GM21515 (cell line): ENCODE results near the gene PRUNE2.

ENCODE experiments used
- ATAC-seq: cut with Tn5 transposase; IDR thresholded peaks from one replicate; pipeline ENCODE4 v1.9.1; 2021; ENCODE audit not compliant: unreplicated experiment

Gene PRUNE2

DNA sequence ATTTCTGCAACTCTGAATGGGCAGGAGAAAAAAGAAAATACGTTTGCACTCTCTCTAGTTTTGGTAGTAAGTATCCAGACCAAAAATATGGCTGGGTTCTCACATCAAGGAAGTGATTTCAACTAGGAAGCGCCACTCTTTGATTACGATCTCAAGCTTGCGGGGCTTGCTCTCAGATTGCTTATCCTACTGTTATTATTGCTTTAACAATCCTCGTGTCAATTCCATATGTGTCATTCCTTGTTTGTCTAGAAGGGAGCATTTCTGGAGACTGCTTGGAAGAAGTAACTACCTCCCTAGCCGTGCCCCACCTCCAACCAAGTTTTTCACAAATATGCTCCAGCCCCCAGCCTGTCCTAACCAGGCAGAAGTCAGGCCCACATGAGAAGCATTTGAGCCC, 3.5 kb downstream of the PRUNE2 start:
- ATAC-seq, result no peak

DNA sequence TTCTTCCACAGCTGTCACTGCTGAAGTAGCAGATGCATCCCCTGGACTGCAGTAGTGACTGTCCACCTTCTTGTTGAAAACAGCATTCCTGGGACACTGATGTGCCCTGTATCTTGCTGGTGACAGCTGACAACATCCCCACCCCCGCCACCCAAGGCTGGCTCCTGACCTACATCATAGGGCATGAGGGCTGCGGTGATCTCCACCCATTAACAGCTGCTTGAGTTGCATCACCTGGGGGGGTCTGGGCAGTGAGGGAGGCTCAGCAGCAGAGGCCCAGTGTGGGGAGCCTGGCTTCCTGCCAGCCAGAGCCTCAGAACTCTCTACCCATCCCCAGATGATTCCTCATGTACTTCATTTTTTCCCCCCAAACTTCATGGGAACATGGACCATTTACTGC, 4.1 kb downstream of the PRUNE2 start:
- no peak for ATAC-seq

DNA sequence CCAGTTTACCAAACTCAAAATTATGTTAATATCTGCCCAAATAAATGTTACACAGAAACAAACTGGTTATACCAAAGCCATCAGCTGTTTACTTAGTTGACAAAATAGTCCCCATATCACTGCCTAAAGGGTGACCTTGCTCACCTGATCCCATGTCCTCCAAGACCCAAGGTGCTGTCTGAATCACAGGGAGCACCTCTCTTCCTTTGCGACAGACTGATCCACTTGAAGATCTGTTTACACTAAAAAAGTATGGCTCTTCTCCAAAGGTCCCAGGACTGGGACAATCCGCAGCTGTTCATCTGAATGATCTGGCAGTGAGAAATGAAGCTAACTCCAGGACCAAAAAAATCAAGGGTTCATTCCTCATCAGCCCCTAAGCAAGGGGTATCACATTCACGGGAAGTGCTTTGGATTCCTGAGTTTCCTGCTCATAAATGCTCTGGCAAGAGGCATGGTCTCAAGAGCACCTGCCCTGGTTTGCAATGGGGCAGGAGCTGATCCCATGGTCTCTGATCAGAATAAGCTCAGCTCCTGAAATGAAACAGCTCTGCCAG, 5.0 kb downstream of the PRUNE2 start:
- ATAC-seq, result no peak

DNA sequence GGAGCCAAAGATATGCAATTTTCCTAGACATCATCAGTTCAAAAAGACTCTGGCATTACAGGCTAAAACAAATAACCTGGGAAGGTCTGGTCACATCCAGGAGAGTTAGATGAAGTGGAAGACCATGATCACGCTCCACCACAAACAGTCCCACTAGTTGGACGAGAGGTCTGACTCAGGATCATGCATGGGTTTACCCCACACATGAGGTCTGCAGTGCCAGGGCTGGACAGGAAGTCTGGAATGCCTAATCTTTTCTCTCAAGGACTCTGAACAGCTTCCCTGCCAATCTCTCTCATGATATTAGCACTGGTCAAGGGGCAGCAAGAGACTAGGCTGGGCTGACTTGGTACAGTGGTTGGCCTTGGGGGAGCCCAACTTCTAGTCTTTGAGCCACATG, 7.1 kb downstream of the PRUNE2 start:
- no peak for ATAC-seq

DNA sequence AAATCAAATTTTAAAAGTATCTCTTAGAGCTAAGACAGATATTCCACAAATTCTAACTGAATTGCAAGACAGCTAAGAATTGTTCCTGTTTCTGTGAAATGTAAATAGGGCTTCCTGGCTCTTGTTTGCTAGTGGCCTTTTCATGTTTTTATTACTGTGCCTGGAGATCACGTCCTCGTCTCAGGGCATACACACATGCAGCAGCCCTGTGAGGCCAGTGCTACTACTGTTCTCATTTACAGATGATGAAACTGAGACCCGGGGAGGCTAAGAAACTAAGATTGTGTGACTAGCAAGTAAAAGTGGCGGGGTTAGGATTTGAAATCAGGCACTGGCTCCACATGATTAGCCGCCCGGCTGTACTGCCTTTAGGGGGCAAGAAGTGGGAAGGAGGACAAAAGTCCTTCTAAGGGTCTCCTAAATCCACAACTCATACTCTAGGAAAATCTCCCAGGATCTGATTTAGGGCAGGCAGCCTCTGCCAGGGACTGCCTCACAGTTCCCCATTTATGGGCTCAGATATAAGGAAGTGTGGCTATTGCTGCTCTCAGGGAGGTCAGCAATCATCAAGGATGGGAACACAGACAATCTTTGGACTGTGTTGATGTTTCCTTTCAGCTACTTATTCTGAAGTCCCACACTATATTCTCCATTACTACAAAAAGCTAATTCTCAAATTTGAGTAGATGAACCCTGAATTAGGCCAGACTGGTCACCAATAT, 7.9 kb downstream of the PRUNE2 start:
- ATAC-seq, result no peak

DNA sequence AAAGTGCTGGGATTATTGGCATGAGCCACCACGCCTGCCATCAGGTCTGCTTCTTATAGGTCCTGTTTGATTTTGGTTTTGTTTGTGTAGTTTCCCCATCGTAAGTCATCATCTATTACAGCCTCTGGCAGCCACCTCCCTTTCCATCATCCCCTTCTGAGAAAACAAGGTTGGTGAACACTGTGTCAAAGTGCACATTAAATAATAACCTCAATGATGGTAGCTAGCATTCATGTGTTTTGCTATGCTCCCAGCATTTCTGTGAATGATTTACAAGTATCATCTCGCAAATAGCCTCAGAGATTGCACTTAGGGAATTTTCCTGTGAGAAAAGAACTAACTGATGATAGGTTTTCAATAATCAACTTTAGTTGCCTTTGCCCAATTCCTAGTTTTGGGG, 9.9 kb downstream of the PRUNE2 start:
- ATAC-seq, result no peak

DNA sequence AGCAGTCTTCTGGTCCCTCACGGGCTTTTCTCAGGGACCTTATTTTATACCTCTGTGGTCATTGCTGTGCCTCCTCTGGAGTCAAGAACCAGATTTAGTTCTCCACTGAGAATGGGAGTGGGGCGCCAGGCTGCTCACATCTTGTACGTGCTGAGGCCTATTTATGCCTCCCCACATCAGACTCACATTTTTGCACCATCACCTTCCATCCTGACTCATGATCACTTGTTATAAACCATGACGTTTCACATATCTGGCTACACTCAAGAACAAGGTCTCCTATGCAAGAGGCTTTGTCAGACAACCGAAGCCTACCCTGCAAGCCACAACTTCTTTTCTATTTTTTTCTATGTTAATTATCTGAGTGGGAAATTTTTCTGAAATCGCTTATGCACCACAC, 10.7 kb downstream of the PRUNE2 start:
- ATAC-seq, result no peak

DNA sequence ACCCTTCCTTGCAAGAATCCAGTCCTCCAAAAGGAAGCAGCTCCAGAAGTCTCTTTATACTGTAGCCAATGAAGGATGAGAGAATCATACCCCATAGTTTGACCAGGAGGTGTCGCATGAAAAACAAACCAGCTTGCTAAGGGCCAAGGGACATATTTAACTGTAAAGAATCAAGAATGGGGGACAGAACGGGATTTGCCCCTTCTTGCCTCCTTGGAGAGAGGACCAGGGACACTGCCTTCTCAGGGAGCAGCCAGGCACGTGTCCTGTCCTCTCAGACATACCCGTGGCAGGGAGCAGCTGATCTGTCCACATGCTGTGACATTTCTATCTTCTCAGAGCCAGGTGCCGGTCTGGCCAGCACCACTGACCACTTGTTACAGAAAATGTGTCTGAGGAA, 11.7 kb downstream of the PRUNE2 start:
- no peak for ATAC-seq

DNA sequence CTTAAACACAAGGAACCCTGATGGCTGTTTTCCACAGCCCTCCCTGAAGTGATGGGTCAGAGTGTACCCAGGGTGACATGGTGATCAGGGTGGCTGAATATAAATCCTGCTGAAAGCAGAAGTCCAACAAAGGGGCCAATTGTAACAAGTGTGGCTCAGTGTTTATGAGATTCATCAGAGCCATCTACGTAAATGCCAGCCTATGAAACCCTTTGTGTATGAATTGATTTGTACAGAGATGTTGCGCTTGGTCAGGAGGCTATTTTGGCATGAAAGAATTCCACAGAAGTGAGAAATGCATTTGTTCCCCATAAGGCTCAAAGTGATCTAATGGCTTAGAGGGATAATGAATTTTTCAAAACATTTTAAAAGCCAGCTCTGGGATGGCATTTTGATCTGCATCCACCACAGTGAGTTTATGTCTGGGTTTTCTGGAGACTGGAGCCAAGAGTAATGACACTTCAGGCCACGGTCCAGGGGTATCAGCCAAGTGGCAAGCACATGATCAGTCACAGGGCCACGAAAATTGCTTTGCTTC, 12.4 kb downstream of the PRUNE2 start:
- ATAC-seq, result no peak

DNA sequence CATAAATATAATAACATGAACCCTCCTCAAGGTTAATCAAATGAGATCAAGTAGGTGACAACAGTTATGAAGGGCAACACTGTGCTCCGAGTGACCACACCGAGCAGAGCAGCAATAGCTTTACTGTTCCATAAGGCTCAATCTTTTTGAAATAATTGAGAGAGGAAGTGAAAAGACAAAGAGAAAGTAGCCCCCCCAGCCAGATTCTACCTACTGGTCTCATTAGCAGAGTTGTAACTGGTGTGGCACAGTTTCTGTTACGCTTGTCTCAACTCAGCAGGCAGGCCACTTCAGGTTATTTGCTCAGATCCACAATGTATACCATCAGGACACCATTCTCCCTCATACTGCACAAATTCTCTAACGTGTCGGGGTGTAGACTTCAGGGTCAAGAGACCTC, 14.0 kb downstream of the PRUNE2 start:
- no peak for ATAC-seq

DNA sequence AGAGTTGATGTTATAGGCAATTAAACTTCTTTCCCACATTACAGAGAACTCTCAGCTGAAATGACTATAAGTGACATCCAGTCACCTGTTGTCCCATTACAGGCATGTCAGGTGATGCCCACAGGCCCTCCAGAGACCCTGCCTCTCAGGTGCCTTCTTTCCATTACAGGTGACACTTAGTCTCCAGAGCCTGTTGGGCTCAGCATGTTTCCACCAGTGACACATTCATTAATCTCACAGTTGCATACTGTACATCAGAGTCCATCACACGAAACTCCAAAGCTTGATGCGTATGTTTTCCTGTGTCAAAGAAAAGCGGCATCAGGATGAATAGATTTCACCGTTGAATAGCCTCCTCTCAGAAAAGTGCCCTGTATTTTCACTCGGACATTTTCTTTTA, 14.6 kb downstream of the PRUNE2 start:
- ATAC-seq, result no peak

DNA sequence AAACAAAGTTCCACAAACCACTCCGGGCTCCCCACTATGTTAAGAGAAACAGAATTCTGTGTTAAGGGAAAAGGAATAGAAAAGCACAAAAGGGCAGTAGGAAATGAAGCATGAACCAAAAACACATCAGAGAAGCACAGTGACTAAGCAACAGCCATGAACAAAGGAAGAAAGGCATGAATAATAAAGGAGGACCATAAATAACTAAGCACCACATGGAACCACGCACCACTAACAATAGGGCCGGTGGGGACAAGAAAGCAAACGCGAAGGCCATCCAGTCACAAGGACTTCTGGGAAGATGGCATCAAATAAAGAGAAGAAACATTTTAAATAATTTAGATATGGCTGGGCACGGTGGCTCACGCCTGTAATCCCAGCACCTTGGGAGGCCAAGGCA, 18.0 kb downstream of the PRUNE2 start:
- ATAC-seq, result no peak

DNA sequence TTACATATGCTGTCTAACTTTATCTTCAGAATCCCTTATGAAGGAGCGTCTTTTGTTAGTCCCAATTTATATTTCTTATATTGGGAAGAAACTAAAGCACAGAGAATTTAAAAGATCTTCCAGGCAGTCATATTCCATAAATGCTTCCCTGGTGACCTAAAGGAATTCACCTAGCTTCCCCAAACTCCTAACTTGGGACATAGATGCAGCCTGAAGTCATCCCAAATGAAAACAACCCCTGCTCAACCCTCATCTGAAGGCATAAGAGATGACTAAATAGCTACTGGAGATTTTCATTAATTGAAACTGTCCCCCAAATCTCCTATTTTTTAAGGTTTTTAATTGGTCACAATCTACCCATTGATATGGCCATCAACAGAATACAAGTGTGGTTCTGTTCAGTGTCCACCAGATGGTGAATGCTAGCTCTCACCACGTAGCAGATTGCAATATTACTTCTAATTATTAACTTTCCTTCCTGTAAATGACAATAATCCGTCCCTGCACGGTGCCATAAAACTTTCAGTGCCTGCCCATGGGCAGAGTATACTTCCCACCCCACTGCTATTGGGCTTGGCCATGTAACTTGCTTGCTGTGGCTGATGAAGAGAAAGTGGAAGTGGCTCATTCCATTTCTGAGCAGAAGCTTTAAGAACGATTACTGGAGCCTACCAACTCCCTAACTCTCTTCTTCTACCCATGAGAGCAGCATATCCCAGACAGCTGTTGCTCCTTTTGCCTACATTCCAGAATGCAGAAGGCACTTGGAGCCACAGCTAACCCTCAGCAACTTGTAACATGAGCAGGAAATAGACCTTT, 18.7 kb downstream of the PRUNE2 start:
- peak; percentile 59 for ATAC-seq

DNA sequence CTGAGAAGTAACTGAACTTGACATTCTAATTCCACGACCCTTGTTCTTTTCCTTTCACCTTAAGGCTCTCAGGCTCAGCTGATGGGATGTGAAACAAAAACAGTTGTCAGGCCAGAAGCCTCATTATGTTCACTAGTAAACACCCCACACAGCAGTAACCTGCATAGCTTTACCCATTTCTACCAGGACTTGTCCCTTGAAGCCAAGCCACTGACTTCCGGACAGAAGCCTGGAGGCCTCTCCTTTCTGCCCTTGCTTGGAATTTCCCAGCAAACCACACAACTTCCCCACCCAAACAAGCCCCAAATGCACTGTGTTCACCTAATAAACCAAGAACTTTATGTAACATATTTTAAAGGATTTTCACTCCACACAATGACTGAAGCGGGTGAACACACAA, 19.6 kb downstream of the PRUNE2 start:
- no peak for ATAC-seq

DNA sequence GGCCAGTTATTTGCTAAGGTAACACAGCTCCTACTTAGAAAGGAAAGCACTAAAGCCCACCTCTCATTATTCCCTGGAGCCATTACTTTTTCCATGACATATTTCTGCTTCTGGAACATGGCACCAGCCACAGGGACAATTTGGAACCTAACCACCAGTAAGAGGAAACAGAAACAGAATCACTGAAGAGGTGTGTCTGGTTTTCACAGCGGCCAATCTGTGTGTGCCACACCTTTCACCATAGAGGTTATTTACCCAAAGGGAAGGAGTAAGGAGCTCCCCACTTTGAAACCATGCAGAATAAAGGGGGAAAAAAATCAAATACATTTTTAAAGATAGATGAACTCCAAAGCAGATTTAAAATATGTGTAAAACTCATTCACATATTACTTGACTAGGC, 21.1 kb downstream of the PRUNE2 start:
- ATAC-seq, result no peak

DNA sequence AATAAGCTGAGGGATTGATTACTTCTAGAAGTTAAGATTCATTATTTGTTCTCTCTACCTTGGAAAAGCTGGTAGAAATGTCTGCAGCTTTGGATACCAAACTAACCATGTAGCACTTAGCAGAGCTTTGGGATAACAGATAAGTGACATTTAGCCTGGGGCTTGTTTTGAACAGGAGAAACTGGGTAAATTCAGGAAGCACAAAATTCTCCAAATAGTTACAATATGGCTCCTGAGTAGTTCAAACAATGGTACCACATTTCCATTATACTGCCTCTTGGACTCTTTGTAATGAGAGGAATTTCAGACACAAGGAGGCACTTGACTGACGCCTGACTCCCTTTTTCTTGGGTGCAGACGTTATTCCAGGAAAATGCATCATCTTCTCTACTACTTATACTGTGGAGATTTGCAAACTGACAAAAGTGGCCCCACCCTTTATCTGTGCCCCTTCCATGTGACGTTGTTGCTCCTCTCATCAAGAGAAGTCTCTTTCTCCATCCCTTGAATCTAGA, 22.5 kb downstream of the PRUNE2 start:
- ATAC-seq, result no peak

DNA sequence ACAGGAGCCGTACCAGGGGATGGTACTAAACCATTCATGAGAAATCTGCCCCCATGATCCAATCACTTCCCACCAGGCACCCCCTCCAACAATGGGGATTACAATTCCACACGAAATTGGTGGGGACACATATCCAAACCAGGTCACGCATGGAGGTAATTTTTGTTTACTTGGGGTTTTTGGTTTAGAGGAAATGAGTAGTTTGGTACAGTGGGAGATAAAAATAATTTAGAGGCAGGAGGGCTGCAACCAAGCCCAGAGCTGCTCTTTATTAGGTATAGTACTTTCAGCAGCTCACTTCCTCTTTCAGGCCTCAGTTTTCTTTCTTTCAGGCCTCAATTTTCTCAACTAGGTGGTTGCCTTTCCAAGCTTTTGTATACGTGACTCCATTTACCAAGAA, 23.2 kb downstream of the PRUNE2 start:
- peak; percentile 82 for ATAC-seq

DNA sequence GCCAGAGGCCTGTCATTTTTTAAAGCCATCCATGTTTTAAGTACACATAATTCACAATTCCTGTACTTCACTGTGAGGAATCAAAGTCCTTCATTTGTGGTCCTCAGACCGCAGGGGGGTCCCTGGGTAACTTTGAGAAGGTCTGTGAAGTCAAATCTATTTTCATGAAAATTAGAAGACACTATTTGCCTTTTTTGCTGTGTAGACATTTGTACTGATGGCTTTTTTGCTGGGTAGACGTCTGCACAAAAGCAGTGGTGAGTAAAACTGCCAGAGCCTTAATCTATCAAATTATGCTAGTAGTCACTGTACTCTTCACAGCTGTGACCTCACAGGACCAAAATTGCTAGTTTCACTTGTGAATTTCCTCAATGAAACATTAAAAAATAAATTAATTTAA, 25.7 kb downstream of the PRUNE2 start:
- no peak for ATAC-seq

DNA sequence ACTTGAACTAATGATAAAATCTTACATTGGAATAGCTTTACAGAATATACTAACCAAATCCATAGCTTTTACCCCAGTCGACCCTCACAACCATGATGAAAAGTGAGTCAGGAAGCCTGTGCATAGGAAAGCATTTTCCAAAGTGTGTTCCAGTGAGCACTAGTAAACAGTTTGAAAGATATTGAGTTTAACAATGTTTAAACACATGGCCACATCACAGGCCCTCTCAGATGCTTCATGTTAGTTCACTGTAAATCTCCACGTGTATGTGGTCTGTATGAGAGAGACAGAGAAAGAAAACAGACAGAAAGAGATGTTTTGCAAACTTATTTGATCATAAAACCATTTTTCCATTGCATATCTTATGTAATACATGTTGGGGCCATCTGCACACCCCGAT, 27.0 kb downstream of the PRUNE2 start:
- ATAC-seq, result no peak

DNA sequence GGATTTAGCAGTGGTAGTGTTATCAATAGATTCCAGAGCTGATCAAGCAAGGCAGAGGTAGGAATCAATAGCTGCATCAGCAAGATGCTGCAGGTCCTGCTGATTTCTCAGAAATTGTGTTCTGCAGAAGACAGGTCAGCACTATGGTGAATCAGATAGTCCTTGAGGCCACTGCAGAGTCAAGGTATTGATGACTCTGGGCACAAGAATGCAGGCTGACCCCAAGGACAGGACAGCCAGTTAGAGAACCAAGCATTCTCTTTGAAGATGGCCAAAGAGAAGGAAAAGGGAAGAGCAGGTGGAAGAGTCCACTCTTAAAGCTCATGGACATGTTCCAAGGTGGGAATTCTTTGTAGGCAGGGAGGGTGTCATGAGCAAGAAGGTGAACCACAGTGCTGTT, 28.0 kb downstream of the PRUNE2 start:
- ATAC-seq, result no peak

DNA sequence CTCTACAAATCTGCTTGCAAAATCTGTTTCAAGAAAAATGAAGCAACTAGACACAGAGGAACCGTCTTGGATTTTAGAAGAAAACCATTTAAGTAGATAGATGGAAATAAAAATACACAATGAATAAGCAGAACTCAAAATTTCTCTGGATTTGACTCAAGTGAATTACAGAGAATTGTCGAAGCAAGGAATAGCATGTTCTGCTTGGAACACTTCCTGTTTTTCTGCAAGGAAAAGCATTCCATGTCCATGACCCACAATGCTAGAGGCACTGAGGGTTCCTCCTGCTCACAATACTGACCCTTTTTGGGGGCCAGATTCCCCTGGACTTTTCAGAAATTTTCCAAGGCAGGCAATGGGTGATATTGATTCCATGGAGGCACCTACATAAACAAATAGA, 29.8 kb downstream of the PRUNE2 start:
- no peak for ATAC-seq

DNA sequence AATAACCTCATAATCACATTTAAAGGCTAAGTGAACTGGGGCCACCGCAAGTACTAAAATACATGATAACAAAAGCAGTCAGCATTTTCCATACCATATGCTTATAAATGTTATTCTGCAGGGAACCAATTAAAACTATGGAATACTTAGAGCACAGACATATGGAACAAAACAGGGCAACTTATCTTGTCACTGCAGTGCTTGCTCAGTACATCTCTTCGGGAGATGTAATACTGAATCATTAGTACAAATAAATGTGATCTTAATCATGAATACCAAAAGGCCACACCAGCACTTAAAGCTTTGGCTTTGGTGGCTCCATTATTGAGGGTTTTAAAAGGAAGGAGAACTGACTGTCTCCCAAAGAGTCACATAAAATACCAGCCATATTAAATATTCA, 32.1 kb downstream of the PRUNE2 start:
- no peak for ATAC-seq
